Loucy (cell line): ENCODE results near the gene APBB2.

Experiments
- CTCF ChIP-seq: fragments of 200-600 bp; sonication (generic); conservative IDR thresholded peaks from 2 replicates; pipeline ENCODE4 v1.5.1; 2014; ENCODE audit warnings: mild to moderate bottlenecking, antibody characterized with exemption, low read length
- EZH2phosphoT487 ChIP-seq: fragments of 200-600 bp; IDR thresholded peaks from 2 replicates; pipeline ENCODE4 v1.6.1; 2018; ENCODE audit warnings: antibody characterized with exemption, mild to moderate bottlenecking, moderate library complexity, borderline replicate concordance

DNA sequence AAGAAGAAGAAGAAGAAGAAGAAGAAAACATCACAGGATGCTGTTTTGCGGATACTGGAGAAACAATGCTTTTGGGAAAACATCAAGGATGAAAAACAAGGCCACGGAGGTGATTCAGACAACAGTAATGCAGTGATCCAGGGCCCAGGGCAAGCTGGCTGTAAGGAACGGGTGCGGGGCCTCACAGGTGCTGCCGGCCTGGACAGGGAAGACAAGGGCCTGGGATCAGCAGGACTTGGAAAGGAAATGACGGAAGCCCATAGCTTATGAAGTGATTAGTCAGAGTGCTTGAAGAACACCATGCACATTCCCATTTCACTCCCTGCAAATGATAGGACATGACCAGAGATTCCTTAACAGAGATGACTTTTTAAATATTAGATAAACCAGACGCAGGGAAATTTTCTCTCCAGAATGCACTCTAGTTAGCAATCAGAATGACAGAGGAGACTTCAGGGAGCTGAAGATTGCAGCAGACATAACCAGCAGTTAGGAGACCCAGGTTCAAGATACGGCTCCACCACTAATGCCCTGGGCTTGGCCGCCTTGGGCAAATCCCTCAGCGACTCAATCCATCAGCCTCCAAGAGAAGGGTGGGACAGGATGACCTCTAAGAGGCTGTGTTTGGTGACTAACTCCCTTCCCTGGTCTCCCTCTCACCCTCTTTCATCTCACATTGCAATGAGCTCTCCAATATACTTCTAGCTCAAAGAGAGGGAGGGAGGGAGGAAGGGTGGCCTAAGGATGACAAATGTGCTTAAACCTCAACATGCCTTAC is 54.1 kb downstream of the APBB2 start:
- TF ChIP-seq CTCF (no peak), EZH2phosphoT487 (no peak)
